Measurements from ENCODE around the gene NAT16. TPM values are rescaled to one million over a fixed set of nuclear protein-coding genes. Genes with fewer than 3 reads are reported as not detected.

The NAT16 gene
- total and polyA plus RNA-seq, 2 of the 13 experiments (the other 11 are each of a cell fraction or from before 2014, with no cell fraction given), result 0.04 TPM; not detected in 1

DNA sequence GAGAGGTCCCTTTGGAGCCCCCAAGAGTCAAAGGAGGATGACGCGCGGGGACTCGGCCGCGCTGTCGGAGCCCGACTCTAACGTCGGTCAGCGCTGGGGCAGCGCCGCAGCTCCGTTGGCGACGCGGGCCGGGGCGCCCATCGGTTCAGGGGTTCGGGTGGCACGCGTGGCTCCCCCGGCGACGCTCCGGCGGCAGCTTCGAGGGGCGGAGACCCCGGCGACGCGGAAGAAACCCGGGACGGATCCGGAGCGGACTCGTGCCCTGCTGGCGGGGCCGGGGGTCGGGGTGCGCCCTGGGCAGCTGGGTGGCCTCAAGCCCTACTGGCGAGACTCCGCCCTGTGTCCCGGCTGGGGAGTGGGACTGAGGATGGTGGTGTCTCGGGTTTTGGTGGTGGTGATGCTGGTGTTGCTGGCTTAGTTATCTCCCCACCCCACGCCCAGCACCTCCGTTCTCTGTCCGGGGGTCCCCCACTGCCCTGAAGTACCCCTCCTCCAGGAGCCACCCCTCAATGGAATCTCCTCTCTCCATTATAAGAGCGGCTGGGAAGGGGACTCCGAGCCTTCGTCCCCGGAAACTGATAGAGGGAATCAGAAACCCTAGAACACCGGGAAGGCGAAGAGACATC lies at the start of gene NAT16 (continued):
- no peak for TF ChIP-seq ZSCAN21 (CRISPR knock-in tag; IDR thresholded peaks at IDR 0.05; ENCODE audit: borderline replicate concordance)
- no peak for TF ChIP-seq ZNF737 (CRISPR knock-in tag; IDR thresholded peaks at IDR 0.05; ENCODE audit: borderline replicate concordance)
- TF ChIP-seq FIP1L1 (IDR thresholded peaks at IDR 0.05; ENCODE audit: borderline replicate concordance, insufficient read depth, low read depth, low read length), result no peak
- TF ChIP-seq, protein P1, sequence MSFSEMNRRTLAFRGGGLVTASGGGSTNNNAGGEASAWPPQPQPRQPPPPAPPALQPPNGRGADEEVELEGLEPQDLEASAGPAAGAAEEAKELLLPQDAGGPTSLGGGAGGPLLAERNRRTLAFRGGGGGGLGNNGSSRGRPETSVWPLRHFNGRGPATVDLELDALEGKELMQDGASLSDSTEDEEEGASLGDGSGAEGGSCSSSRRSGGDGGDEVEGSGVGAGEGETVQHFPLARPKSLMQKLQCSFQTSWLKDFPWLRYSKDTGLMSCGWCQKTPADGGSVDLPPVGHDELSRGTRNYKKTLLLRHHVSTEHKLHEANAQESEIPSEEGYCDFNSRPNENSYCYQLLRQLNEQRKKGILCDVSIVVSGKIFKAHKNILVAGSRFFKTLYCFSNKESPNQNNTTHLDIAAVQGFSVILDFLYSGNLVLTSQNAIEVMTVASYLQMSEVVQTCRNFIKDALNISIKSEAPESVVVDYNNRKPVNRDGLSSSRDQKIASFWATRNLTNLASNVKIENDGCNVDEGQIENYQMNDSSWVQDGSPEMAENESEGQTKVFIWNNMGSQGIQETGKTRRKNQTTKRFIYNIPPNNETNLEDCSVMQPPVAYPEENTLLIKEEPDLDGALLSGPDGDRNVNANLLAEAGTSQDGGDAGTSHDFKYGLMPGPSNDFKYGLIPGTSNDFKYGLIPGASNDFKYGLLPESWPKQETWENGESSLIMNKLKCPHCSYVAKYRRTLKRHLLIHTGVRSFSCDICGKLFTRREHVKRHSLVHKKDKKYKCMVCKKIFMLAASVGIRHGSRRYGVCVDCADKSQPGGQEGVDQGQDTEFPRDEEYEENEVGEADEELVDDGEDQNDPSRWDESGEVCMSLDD (CRISPR knock-in tag; IDR thresholded peaks at IDR 0.05; ENCODE audit: borderline replicate concordance), result peak; percentile 38; the same call in 1 of the 2 replicates
- peak; percentile 46; the same call in 1 of the 2 replicates for TF ChIP-seq ZNF777 (CRISPR knock-in tag; IDR thresholded peaks at IDR 0.05)

DNA sequence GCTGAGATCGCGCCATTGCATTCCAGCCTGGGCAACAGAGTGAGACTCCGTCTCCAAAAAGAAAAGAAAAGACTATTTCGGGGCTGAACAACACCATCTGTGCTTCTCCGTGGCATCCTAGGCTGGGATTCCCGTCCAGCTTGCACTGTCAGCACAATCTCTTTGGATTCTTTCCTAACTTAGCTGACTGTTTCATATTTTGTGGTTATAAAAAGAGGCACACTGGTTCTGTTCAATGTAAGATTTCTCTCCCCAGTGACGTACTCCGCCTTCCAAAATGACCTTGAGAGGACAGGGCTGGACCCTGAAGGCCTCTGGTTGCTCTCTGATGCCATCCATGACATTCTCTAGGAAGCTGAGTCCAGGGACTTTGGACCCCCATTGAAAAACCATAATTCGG lies 46.6 kb upstream of the NAT16 start:
- no peak overlapping the region for H2AFZ ChIP-seq (ENCODE audit: low read length)
- no TSS peak for BruUV-seq (replicated peaks)
- in situ Hi-C loops (cut with HindIII; ENCODE audit: extremely low pct_ligation_motif_present, low pct_unique_long_range_greater_than_20kb), result no loop called here
- H3K36me3 ChIP-seq (replicated peaks in 1 of 2; ENCODE audit: control insufficient read depth in 1 of 2, insufficient read depth in 2 of 2, low read length in 2 of 2), result peaks cover 4 to 34% of the 10 kb centered on the region in 2 experiments; a peak in 4 of 5 replicates
- H3K9ac ChIP-seq (ENCODE audit: insufficient read depth, low read depth, low read length), result no peak overlapping the region
- H4K20me1 ChIP-seq (ENCODE audit: insufficient read depth, low read length), result no peaks in the 10 kb centered on the region
- no peaks in the 10 kb centered on the region for H3K27me3 ChIP-seq (ENCODE audit: control insufficient read depth in 1 of 2, insufficient read depth in 2 of 2, low read length in 2 of 2)
- FAIRE-seq (no peak), DNase-seq (ENCODE audit: low spot score) (no peak), ATAC-seq (no peak)
- ChIA-PET CTCF (ENCODE audit: low intra/inter-chr PET ratio, low total read pairs) (no interaction called here), POLR2A (interaction anchor here (3.5 kb wide), 1 partner anchor 11 kb away, joined by 16 read pairs; the partner anchor contains the start of gene CLDN15)
- 95% methylated on average over 9 of the region's 9 CpGs for WGBS (ENCODE audit: low lambda C conversion rate)
- H3K79me2 ChIP-seq (ENCODE audit: insufficient read depth, low read length), result no peaks in the 10 kb centered on the region
- H3K4me3 ChIP-seq (replicated peaks in 1 of 3; ENCODE audit: insufficient read depth in 1 of 3, low read depth in 2 of 3, low read length in 3 of 3), result no peak overlapping the region
- H3K27ac ChIP-seq (ENCODE audit: extremely low read length, insufficient read depth, low read length), result no peak overlapping the region
- H3K9me3 ChIP-seq (ENCODE audit: low read length), result no peaks in the 10 kb centered on the region
- TF ChIP-seq MAFK (conservative IDR thresholded peaks at IDR 0.05 in 1 of 2, IDR thresholded peaks at IDR 0.05 in 1 of 2; ENCODE audit: low read length in 2 of 2) (peak; percentile 54 to 85), HNF4A (CRISPR knock-in tag; IDR thresholded peaks at IDR 0.05) (0 out of 2 replicates have a peak, but pooled peaks have one; percentile 9), MAFF (IDR thresholded peaks at IDR 0.05; ENCODE audit: low read depth, low read length) (peak; percentile 80), KAT7 (CRISPR knock-in tag; IDR thresholded peaks at IDR 0.05; ENCODE audit: borderline replicate concordance) (no peak), ZNF558 (CRISPR knock-in tag; IDR thresholded peaks at IDR 0.05; ENCODE audit: borderline replicate concordance) (no peak)
- H3K4me1 ChIP-seq (ENCODE audit: insufficient read depth, low read length), result peaks cover 14% of the 10 kb centered on the region
- no peak overlapping the region for H3K4me2 ChIP-seq (ENCODE audit: low read depth, low read length)
- intact Hi-C loops (cut with micrococcal nuclease; ENCODE audit: unreplicated experiment), result no loop called here
